Right lobe of liver (tissue), 6 donors: Measurements from ENCODE around the gene HOXB7. TPM values are rescaled to one million over a fixed set of nuclear protein-coding genes. Genes with fewer than 3 reads are reported as not detected.
A peak's percentile ranks its signal among the peaks of the same experiment; 100 is the strongest.

Experiments used
- ATAC-seq, 4 donors: fragments of 200-7000 bp; cut with Tn5 transposase; one replicate each; pipeline ENCODE4 v1.9.1; 2020; ENCODE audit warnings: mild to moderate bottlenecking in 4 of 4, moderate library complexity in 4 of 4
- DNase-seq, 3 donors: peaks; one replicate each; pipeline ENCODE4 v3.0.0-alpha.2; 2020
- H3K27ac ChIP-seq, 3 donors: fragments of 200-600 bp; one replicate each; pipeline ENCODE4 v1.8.0; 2022
- H3K27me3 ChIP-seq, 2 donors: fragments of 200-600 bp; one replicate each; pipeline ENCODE4 v1.8.0; 2022
- H3K36me3 ChIP-seq, 4 donors: fragments of 200-600 bp; sonication (generic) in 1 of 4; one replicate each; pipeline versions ENCODE4 v1.5.1 to v1.8.0; 2017 to 2022; ENCODE audit warnings: control low read depth in 1 of 4
- H3K4me1 ChIP-seq, 4 donors: fragments of 200-600 bp; sonication (generic) in 1 of 4; one replicate each; pipeline versions ENCODE4 v1.5.1 to v1.8.0; 2017 to 2022; ENCODE audit warnings: control low read depth in 1 of 4
- H3K4me3 ChIP-seq, 3 donors: fragments of 200-600 bp; one replicate each; pipeline ENCODE4 v1.8.0; 2022
- H3K9me3 ChIP-seq, 4 donors: fragments of 200-600 bp; sonication (generic) in 1 of 4; one replicate each; pipeline versions ENCODE4 v1.5.1 to v1.8.0; 2017 to 2022; ENCODE audit warnings: control low read depth in 1 of 4
- POLR2A ChIP-seq: fragments of 450-650 bp; IDR thresholded peaks from one replicate; pipeline ENCODE4 v1.6.1; 2017; ENCODE audit warnings: antibody characterized with exemption, mild to moderate bottlenecking
- WGBS: methylation state at CpG from one replicate; pipeline ENCODE4 v1.1.6; 2018; ENCODE audit warnings: low coverage, low lambda C conversion rate; ENCODE audit not compliant: insufficient coverage; ENCODE audit errors: missing lambda C conversion rate; 5-methylcytosine and 5-hydroxymethylcytosine counted together
- intact Hi-C, 2 donors: fragments of 100-400 bp; cut with DNase I; formaldehyde crosslinking; loops; one replicate each; pipeline versions ENCODE4 v1.11.2 to v1.14.1; 2022
- total RNA-seq, 6 experiments: library from RNA; depleted of rRNA in 2 of 6; stranded (reverse); fragments of >200 nt in 2 of 6; fragmentation: NEBNext Ultra II Directional in 3 of 6; extraction: Animal tissue kit (Norgen Biotek cat#: 25700) in 3 of 6; gene quantifications; one replicate each; pipeline versions ENCODE4 v1.1.0 to v1.2.4, GENCODE V29; 2016 to 2023
- TF ChIP-seq, protein P1 (sequence below), 4 donors: fragments of 200-600 bp in 3 of 4; fragments of 450-650 bp in 1 of 4; IDR thresholded peaks; one replicate each; pipeline versions ENCODE4 v1.5.1 to v1.8.0; 2016 to 2022; ENCODE audit warnings: antibody characterized with exemption in 4 of 4, mild to moderate bottlenecking in 2 of 4
- donor health status: DM: no; HTN: yes; CAD: no.
- donor health status: DM: no; HTN: no; CAD: no.
- donor health status: DM: no; HTN: no; CAD: no.
- donor health status: DM: no; HTN: yes; CAD: no.
- donor health status: DM: no; HTN: yes; CAD: no.

HOXB7 gene
- total RNA-seq, 6 experiments from 2014 or later = 0.16 to 0.79 (median 0.30) TPM; not detected in 2

DNA sequence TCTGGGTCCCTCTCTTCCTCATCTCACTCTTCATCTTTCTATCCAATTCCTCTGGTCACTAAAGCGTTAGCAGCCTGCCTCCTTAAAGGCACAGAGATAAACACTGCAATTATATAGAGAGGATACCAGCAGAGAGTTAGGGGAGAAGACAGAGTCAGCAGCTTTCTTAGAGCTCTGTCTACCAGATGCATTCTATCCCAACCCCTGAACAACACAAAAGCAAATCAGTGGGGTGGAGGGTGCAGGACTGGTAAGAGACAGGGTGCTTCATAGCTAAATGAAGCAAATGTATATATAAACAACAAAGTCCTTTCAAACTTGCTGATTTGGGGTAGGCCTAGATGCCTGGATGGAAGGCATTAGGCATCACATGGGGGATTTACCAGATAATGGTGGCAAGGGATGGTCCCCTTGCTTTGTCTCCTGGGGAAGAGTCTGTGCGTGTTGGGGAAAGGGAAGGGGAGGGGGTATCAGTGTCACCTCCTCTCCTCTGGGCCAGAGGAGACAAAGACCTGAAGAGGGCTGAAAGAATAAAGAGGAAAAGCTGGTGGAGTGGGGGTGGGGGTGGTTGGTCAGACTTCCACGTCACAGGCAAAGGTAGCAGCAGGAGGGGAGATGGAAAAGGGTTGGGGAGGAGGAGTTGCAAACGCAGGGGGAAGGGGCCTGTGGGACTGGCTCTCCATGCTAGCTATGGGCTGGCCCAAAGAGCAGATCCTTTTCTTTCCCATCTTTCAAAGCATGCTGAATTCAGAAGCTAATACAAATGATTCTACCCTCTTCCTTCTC is 44.7 kb downstream of the HOXB7 start:
- no peak for DNase-seq
- TF ChIP-seq, protein P1, sequence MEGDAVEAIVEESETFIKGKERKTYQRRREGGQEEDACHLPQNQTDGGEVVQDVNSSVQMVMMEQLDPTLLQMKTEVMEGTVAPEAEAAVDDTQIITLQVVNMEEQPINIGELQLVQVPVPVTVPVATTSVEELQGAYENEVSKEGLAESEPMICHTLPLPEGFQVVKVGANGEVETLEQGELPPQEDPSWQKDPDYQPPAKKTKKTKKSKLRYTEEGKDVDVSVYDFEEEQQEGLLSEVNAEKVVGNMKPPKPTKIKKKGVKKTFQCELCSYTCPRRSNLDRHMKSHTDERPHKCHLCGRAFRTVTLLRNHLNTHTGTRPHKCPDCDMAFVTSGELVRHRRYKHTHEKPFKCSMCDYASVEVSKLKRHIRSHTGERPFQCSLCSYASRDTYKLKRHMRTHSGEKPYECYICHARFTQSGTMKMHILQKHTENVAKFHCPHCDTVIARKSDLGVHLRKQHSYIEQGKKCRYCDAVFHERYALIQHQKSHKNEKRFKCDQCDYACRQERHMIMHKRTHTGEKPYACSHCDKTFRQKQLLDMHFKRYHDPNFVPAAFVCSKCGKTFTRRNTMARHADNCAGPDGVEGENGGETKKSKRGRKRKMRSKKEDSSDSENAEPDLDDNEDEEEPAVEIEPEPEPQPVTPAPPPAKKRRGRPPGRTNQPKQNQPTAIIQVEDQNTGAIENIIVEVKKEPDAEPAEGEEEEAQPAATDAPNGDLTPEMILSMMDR (IDR thresholded peaks at IDR 0.05) = no peak
- TF ChIP-seq POLR2A = no peak
- Histone ChIP-seq H3K27ac (no peak overlapping the region), H3K4me3 (no peak overlapping the region), H3K4me1 (no peaks in the 10 kb centered on the region), H3K9me3 (no peaks in the 10 kb centered on the region), H3K27me3 (peaks cover 0 to 7% of the 10 kb centered on the region in 2 donors), H3K36me3 (no peaks in the 10 kb centered on the region)
- 27% methylated on average over 4 of the region's 4 CpGs for WGBS
- intact Hi-C loops = no loop called here
- ATAC-seq = no peak

DNA sequence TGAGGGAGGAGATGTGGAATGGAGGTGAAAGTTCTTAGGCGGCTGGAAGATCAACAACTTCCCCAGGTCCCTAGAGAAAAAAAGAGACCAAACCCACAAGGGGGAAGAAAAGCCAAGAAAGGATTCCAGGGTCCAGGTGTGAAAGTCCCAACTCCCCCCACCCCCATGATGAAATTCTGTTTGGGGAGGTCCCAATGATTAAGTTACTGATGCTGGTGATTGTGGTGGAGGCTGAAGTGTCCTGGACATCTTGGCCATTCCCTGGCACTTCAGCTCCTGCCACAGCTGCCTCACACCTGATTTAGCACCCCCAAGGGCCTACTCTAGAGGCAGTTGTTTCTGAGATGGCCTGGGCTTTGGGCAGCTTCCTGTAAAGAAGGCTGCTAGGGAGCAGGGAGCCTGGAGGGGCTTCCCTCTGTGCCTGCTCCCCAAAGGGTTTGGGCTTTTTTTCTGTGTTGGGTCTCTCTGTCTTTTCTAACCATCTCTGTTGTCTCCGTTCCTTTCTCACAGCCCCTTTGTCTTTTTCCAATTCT is 45.7 kb downstream of the HOXB7 start:
- Histone ChIP-seq H3K4me1 (no peaks in the 10 kb centered on the region), H3K36me3 (no peaks in the 10 kb centered on the region), H3K4me3 (no peak overlapping the region), H3K9me3 (no peaks in the 10 kb centered on the region), H3K27ac (peak overlapping the region in 1 of 3 donors; percentile 47), H3K27me3 (peaks cover 0 to 7% of the 10 kb centered on the region in 2 donors)
- no peak for TF ChIP-seq POLR2A
- TF ChIP-seq, protein P1 (IDR thresholded peaks at IDR 0.05) = no peak
- 6% methylated on average over 2 of the region's 2 CpGs for WGBS
- intact Hi-C loops = no loop called here
- DNase-seq = no peak
- ATAC-seq = no peak

DNA sequence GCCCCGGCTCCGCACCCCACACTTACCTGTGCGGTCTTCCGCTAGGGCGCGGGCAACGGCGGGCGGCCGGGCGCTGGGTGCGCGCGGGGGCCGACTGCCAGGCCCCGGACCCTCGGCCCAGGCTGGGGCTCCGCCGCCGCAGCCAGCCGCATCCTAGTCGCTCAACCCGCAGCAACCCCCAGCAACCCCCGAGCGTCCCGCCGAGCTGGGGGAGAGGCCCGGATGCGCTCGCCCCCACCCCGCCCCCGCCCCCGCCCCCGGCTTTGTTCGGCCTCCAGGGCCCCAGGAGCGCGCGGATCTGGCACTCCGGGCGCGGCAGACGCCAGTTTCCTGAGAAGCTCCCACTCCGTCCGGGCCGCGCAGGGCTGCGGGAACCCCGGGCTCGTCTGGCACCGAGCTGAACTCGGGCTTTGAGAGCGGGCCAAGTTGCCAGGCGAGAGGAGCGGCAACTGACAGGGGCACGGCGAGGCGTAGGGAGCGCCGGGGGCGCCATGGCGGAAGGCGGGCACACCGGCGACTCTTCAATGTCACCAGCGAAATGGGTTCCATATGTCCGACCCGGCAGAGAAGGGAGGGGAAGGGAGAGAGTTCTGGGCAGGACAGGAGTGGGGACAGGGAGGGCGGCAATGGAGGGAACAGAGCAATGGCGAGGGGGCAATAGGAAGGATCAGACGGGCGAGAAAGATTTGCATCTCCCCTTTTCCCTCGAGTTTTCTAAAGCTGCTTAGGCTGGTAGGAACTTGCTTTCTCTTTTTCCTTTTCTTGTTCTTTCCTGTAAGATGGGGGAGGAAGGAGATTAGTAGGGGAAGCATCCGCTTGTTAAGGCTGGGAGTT is 46.4 kb downstream of the HOXB7 start:
- Histone ChIP-seq H3K27ac (peak overlapping the region; percentile 29 to 47 (median 47)), H3K27me3 (peaks cover 0 to 11% of the 10 kb centered on the region in 2 donors), H3K9me3 (no peaks in the 10 kb centered on the region), H3K36me3 (no peaks in the 10 kb centered on the region), H3K4me1 (no peaks in the 10 kb centered on the region), H3K4me3 (peak overlapping the region in 1 of 3 donors; percentile 16)
- TF ChIP-seq, protein P1 (IDR thresholded peaks at IDR 0.05) = no peak
- TF ChIP-seq POLR2A = no peak
- ATAC-seq (peak; percentile 30 to 37 (median 34)), DNase-seq (no peak)
- 7% methylated on average over 25 of the region's 73 CpGs for WGBS
- intact Hi-C loops = no loop called here

DNA sequence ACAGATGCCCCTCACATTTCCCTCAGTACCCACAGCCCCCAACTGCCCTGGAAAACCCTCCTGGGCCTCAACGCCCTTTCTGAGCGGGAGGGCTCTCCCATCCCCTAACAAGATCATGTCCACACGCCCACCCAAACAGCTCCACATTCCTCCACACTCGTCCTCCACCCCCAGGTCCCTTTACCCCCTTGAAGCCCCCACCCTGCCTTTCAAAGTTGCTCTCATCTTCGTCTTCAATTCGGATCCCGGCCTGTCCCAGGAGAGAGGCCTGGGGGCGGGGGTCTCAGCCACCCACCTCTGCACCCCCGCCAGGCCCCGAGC is 47.0 kb downstream of the HOXB7 start:
- no peak for DNase-seq
- Histone ChIP-seq H3K4me3 (peak overlapping the region in 1 of 3 donors; percentile 16), H3K4me1 (no peaks in the 10 kb centered on the region), H3K27me3 (peaks cover 0 to 13% of the 10 kb centered on the region in 2 donors), H3K9me3 (no peaks in the 10 kb centered on the region), H3K27ac (peak overlapping the region in 2 of 3 donors; percentile 4 to 24), H3K36me3 (no peaks in the 10 kb centered on the region)
- TF ChIP-seq, protein P1 (IDR thresholded peaks at IDR 0.05) = no peak
- intact Hi-C loops = no loop called here
- 14% methylated on average over 10 of the region's 10 CpGs for WGBS
- no peak for ATAC-seq
